HG03378 (cell line): ENCODE results near the gene HID1.

ENCODE experiments used
- ATAC-seq: cut with Tn5 transposase; IDR thresholded peaks from one replicate; pipeline ENCODE4 v1.9.1; 2021; ENCODE audit warnings: mild to moderate bottlenecking, moderate library complexity; ENCODE audit not compliant: unreplicated experiment

The HID1 gene

DNA sequence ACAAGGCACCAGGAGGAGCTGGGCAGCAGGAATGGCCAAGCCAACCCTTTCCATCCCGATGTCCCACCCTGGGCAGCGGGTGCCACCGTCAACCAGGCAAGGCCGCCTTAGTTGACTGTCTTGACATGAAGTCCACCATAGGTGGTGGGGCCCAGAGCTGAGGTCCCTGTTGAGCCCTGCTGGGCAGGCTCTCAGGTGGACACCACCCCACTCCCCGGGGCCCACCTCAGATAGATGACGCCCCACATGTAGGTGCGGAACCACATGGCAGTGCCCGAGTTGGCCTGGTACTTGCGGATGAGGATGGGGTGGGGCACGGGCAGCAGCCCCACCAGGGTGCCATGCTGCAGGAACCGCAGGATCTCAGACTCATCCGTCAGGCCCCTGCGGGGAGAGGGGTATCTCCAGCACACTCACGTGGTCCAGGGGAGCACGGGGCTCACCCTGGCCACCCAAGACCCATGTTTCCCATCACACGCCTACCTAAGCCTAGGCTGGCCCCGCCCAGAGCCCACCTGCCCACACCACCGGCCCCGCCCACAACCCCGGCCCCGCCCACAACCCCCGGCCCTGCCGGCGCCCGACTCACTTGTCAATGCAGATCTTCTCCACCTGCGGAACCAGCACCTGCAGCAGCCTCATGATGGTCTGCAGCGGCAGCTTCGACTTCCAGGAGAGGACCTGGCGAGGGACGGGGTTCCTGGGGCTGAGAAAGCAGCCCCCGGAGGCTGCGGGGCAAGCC, 20.7 kb downstream of the HID1 start:
- ATAC-seq: no peak

- no peak for ATAC-seq
These were observed 21.5 kb downstream of the HID1 start for GRCh38 chr17:74951065-74951464.

- no peak for ATAC-seq
These were observed 22.4 kb downstream of the HID1 start for GRCh38 chr17:74950207-74950606.

DNA sequence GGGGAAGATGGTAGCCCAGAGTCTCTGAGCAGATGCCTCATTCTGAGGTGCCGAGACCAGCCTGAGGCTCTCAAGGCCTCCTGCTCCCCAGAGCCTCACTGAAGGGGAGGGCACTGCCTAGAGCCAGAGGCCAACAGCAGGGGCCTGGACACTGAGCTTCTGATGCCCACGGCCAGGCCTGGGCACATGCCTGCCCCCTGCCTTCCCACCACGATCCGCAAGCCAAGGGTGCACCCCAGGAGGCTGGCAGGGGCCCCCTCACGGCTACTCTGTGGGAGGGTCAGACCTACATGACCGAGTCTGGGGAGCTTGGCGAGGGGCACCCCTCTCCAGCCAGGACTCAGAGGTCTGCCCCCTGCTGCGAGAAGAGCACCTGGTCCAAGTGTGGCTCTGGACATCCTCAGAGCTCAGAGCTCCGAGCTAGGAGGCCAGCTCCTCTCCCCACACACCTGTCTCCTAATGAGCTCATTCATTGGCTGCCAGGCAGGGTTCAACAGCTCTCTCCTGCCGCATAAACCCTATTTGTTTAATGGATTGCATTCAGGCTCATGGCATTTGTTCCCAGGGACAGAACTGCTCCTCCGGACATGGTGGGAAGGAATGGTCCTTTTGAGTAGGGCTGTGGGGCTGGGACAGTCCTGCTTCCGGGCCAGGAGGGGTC, 23.0 kb downstream of the HID1 start:
- no peak for ATAC-seq

GRCh38 chr17:74947041-74947754, 25.4 kb downstream of the HID1 start:
- no peak for ATAC-seq

- ATAC-seq: no peak
These were observed 25.9 kb downstream of the HID1 start for GRCh38 chr17:74946641-74947040.

DNA sequence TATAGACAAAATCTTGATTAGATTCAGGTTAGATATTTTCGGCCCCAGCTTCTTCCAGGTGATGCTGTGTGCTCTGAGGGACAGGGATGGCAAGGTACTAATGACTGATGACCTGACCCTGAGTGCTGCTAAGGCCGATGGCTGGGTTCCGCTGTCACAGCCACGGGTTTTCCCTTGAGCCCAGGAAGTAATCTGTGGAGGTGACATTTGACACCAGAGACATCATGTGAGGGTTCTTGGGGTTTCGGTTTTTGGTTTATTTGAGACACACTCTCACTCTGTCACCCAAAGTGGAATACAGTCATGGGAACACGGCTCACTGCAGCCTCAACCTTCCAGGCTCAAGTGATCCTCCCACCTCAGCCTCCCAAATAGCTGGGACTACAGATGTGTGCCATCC, 27.0 kb downstream of the HID1 start:
- ATAC-seq: no peak

DNA sequence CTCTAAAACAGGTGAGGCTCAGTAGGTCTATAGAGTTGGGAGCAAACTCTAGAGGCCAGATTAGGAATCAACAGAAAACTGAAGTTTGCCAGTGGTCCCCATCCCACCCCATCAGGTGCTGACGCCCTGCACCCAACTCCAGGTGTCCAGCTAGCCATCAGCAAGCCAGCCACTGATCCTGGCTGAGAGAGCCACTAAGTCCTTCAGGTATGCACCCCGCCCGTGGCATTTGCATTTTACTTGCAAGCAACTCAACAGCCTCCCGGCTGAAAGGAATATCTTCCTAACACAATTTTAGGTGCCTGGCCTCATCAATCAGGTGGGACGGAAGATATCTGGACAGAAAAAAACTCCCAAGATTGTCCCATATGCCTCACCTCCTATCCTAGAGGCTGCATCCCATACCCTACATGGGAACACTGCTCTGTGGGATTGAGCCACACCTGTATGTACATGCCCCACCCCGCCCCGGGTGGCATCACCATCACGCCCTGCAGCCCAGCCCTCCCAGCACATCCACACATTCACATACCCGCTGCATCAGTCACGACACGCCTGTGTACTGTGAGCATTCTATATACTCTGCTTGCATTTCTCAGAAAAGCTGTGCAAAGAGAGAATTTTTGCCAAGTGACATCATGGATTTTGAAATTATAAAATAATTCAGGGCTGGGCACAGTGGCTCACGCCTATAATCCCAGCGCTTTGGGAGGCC, 28.6 kb downstream of the HID1 start:
- ATAC-seq: no peak

DNA sequence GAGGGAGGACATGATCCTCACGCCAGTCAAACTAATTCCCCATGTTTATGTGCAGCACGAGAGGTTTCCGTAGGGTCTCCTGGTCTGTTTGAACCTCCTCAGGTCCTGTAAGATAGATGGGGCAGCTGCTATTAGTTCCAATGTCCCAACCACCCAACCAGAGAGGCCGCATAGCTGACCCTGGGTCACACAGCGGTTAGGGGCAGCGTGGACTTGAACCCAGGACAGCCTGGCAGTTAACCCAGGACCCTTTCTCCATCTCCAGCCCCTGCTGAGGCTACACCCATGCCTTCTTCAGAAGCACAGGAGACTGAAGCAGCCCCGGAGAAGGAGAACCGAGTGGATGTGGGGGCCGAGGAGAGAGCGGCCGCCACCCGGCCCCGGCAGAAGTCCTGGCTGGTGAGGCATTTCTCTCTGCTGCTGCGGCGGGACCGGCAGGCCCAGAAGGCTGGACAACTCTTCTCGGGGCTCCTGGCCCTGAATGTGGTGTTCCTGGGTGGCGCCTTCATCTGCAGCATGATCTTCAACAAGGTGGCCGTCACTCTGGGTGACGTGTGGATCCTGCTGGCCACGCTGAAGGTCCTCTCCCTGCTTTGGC, 31.3 kb downstream of the HID1 start:
- ATAC-seq: no peak

DNA sequence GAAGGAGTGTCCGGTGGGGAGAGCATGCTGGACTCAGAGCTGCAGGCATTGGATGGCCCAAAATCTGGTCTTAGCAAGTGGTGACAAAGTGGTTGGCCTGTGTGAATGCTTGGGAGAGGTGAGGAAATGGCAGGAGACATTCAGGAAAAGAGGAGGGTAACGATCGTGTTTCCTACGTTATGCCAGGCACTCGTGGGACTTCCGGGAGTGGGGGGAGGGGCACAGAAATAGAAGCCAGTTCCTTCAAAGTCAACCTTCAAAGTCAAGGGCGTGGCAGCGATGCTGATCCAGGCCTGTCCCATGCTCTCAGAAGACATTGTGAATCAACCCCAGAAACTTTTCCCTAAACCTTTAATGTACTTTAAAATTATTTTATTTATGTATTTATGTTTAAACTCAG, 33.0 kb downstream of the HID1 start:
- no peak for ATAC-seq

GRCh38 chr17:74938194-74938950, 34.2 kb downstream of the HID1 start:
- no peak for ATAC-seq

GRCh38 chr17:74937064-74938051, 35.2 kb downstream of the HID1 start:
- no peak for ATAC-seq

GRCh38 chr17:74936470-74936799, 36.1 kb downstream of the HID1 start:
- ATAC-seq: no peak

DNA sequence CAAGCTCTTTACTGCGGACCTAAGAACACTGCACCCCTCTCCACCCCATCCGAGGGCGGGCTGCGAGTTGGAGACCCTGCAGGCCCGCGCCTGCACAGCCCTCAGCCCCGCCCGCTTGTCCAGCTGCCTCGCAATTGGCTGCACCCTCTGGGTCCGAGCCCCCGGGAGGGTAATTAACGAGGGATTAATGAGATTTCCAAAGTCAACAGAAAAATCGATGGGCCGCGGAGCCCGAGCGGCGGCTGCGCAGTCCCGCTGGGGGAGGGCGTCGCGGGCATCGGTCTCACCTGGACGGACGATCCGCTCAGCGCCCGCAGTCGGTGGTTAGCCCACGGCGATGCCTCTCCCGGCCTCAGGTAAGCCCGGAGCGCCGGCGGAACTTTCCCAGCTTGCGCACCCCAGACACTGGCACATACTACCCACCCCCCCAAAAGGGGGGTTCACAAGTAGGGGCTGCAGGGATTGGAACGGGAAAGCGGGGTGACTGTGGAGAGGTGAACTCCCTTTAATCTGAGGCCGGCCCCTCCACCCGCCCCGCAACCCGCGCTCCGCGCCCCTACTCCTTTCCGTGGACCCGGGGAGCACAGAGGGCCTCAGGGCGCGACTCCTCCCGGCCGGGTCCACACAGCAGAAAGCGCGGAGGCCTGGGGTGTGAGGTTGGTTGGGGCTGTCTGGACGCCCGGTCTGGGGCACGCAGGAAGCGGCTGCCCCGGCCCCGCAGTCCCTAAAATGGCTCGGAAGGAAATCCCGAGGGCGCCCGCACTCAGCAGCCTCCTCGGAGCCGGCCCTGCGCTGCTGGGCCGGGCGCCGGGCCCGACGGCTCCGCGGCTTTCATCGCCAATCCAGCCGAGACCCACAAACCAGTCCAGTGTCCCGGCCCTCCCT, 36.7 kb downstream of the HID1 start, which contains the start of gene OTOP3:
Gene OTOP3, plus strand, starts transcription at position 314 of the 885 bp plus-strand sequence. Its CDS starts 24 bp downstream, at position 338.
- ATAC-seq: no peak

GRCh38 chr17:74935048-74935447, 37.5 kb downstream of the HID1 start:
- no peak for ATAC-seq

- no peak for ATAC-seq
These were observed 42.0 kb downstream of the HID1 start for GRCh38 chr17:74930535-74931036.

GRCh38 chr17:74928786-74929185, 43.8 kb downstream of the HID1 start:
- no peak for ATAC-seq

- ATAC-seq: no peak
These were observed 47.3 kb downstream of the HID1 start for GRCh38 chr17:74925242-74925641.
